Stimulated activated effector memory CD8-positive, alpha-beta T cell treated with anti-CD3 and anti-CD28 coated beads, Interleukin-12 subunit alpha, Interleukin-12 subunit beta, amount 100 ng/mL, for 72 hours (primary cell): ENCODE measurements around the gene TNKS2.
"Not testable (repeated sequence)": the region's sequence is repeated elsewhere in the genome, so short reads cannot be mapped to it uniquely, and the experiment has no call there.

ENCODE experiments used
- ATAC-seq: fragments of 150-1000 bp; cut with Tn5 transposase; 2 replicates; pipeline ENCODE4 v1.10.0; 2021
- DNase-seq, 2 donors: peaks; one replicate each; pipeline ENCODE4 v3.0.0; 2021 to 2022; ENCODE audit warnings: low spot score in 2 of 2
- H3K27ac Mint-ChIP-seq: one replicate; pipeline ENCODE4 v1.8.0; 2022; ENCODE audit warnings: mild to moderate bottlenecking, mixed read lengths
- H3K36me3 Mint-ChIP-seq: one replicate; pipeline ENCODE4 v1.8.0; 2022; ENCODE audit warnings: mild to moderate bottlenecking, mixed read lengths
- H3K4me1 Mint-ChIP-seq: one replicate; pipeline ENCODE4 v1.8.0; 2022; ENCODE audit warnings: mixed read lengths
- H3K4me3 Mint-ChIP-seq: one replicate; pipeline ENCODE4 v1.8.0; 2022; ENCODE audit warnings: mild to moderate bottlenecking, mixed read lengths
- H3K9me3 Mint-ChIP-seq: one replicate; pipeline ENCODE4 v1.8.0; 2022; ENCODE audit warnings: mixed read lengths

TNKS2 gene

DNA sequence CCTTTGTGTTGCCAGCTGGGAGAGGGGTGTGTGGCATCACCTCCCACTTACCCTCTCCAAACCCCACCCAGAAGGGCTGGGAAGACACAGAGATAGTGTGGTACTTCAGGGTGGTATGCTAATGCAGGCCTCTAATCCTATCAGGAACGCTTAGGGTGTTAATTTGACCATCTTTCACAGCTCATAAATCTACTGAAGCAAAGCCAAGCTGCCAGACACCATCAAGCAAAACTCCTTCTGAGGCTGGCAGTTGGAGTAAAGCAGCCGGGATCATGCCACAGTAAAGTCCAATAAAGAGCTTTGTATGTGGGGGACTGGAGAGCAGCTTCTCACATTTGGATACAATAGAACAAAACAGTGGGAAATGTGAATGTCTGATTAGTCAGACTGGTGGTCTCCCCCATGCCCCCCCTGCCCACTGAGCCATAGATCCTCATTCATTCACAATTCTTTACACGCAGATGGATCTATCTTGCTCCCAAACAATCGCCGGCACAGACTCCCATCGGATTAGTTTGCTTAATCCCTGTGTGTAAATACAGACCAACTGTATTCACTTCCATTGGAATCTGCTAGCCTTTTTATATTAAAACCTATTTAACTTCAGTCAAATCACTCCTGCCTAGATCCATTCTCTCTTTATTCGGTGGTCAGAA is 81.4 kb downstream of the TNKS2 start:
- Mint-ChIP-seq H3K36me3 (no peaks in the 10 kb centered on the region), H3K4me1 (no peaks in the 10 kb centered on the region), H3K27ac (no peak overlapping the region), H3K9me3 (peaks cover 4% of the 10 kb centered on the region), H3K4me3 (no peak overlapping the region)
- ATAC-seq (no peak), DNase-seq (no peak)

DNA sequence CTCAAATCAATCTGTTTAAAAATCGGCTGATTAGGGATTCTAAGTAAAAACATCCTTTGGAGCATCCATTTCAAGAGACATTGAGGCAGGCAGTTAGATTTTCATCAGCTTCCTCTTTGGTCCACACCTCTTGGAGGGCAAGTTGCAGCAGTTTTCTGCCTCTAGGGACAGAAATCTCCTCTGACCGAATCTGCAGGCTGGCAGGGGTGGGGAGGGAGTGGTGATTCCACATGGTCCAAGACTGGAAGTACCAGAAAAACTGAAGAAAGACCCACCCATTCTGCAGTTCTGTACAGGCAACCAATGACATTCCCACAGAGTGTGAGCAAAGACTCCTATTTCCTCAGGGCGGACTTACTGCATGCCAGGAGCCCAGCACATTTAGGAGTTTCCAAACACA is 82.1 kb downstream of the TNKS2 start:
- H3K9me3 Mint-ChIP-seq = peaks cover 4% of the 10 kb centered on the region
- no peaks in the 10 kb centered on the region for H3K36me3 Mint-ChIP-seq
- H3K27ac Mint-ChIP-seq = no peak overlapping the region
- H3K4me1 Mint-ChIP-seq = no peaks in the 10 kb centered on the region
- ATAC-seq = no peak
- H3K4me3 Mint-ChIP-seq = no peak overlapping the region
- no peak for DNase-seq

DNA sequence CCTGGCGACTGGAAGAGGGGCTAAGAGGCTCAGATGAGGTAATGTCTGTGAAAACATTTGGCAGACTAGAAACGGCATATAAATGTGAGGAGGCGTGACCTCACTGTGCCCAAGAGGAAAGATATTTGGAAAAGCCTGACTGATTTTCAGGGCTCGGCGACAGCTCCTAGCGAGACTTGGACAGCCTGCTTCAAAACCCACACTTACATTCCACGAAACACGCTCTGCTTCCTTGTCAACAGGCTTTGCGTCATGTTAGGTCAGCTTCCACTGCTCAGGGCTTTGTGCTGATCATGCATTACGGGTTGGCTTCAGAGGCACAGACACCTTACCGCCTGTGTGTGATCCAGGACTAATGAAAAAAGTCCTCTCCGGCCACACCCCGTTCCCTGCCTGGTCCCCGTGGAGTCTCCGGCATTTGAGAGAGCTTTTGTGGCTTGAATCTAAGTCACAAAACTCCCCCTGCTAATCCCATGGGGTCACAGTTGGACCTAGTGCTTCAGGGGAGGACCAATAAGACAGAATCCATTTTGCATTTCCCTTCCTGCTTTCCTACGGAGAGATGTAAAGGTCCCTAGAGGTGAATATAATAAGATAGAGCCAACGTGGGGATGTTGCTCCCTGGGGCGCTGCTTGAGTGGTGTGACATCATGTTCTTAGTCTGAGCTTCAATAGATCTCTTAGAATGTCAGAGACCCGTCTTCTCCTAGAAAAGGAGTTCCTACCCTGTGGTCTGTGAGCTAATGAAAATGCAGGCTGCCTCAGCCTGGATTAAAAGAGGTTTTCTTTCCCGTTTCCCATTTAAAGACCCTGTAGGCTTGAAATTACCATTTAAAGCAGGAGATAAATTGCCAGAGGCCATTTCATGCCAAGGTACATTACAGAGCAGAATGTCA is 85.6 kb downstream of the TNKS2 start:
- Mint-ChIP-seq H3K4me3 (no peak overlapping the region), H3K27ac (no peak overlapping the region), H3K4me1 (peaks cover 11% of the 10 kb centered on the region), H3K9me3 (peaks cover 4% of the 10 kb centered on the region), H3K36me3 (no peaks in the 10 kb centered on the region)
- ATAC-seq (no peak), DNase-seq (no peak)

DNA sequence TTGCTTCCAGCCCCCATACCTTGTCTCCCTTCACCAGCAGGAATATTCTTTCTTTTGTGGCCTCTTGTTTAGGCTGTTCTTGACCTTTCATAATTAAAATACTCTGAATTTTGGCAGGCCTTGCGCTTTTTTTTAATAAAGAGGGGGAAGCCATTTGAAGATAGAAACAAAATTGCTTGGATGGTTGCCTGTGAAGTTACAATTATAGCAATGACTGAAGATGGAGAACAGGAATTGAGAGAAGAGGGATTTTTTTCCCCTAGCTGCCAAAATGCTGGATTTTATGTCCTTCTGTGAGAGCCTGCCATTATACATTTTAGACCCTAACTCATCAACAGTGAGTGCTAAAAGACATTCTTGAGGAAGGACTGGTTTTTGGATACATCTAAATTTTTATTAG is 86.3 kb downstream of the TNKS2 start:
- Mint-ChIP-seq H3K4me1 (peaks cover 11% of the 10 kb centered on the region), H3K4me3 (no peak overlapping the region), H3K27ac (no peak overlapping the region), H3K36me3 (no peaks in the 10 kb centered on the region), H3K9me3 (peaks cover 4% of the 10 kb centered on the region)
- no peak for DNase-seq
- ATAC-seq = no peak

DNA sequence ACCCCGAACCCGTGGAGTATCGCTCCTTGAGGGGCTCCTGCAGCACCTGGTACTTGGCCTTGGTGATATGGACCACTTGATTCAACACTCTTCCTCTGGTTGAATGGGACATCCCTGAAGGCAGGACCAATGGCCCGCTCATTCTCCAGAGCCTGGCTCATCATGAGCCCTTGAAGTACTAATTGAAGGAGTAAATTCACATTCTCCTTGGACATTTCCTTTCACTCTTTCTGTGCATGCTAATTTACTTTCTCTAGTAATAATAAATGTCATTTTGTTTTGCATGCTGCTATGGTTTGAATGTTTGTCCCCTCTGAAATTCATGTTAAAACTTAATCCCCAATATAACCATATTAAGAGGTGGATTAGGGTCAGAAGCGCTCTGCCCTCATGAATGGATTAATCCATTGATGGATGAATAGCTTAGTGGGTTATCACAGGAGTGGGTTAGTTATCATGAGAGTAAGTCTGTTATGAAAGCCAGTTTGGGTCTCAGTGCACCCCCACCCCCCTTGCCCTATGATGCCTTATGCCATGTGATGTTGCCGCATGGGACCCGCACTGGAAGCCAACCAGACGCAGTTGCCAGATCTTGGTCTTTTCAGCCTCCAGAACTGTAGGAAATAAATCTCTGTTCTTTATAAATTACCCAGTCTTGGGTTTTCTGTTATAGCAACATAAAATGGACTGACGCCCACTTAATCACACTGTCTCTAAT is 87.3 kb downstream of the TNKS2 start:
- H3K4me3 Mint-ChIP-seq = no peak overlapping the region
- H3K4me1 Mint-ChIP-seq = peaks cover 11% of the 10 kb centered on the region
- no peak overlapping the region for H3K27ac Mint-ChIP-seq
- H3K9me3 Mint-ChIP-seq = peaks cover 4% of the 10 kb centered on the region
- ATAC-seq (no peak), DNase-seq (peak in 1 of 2 donors; percentile 39)
- H3K36me3 Mint-ChIP-seq = no peaks in the 10 kb centered on the region

DNA sequence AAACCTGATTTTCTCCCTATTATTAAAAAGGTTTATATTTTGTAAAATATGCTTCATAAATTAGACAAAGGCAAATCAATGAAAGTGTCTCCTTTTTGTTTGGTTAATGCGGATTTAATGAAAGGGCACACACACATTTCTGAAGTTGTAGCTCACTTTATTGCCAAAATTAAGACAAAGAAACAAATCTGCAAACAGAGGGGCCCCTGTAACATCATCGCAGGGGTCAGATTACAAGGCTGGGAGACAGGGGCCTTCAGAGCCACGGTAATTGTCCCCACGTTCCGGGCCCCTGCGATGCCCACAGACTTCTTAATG is 88.7 kb downstream of the TNKS2 start:
- no peak for DNase-seq
- Mint-ChIP-seq H3K27ac (no peak overlapping the region), H3K4me3 (peak overlapping the region; percentile 88), H3K4me1 (peaks cover 11% of the 10 kb centered on the region), H3K9me3 (no peaks in the 10 kb centered on the region), H3K36me3 (no peaks in the 10 kb centered on the region)
- no peak for ATAC-seq

DNA sequence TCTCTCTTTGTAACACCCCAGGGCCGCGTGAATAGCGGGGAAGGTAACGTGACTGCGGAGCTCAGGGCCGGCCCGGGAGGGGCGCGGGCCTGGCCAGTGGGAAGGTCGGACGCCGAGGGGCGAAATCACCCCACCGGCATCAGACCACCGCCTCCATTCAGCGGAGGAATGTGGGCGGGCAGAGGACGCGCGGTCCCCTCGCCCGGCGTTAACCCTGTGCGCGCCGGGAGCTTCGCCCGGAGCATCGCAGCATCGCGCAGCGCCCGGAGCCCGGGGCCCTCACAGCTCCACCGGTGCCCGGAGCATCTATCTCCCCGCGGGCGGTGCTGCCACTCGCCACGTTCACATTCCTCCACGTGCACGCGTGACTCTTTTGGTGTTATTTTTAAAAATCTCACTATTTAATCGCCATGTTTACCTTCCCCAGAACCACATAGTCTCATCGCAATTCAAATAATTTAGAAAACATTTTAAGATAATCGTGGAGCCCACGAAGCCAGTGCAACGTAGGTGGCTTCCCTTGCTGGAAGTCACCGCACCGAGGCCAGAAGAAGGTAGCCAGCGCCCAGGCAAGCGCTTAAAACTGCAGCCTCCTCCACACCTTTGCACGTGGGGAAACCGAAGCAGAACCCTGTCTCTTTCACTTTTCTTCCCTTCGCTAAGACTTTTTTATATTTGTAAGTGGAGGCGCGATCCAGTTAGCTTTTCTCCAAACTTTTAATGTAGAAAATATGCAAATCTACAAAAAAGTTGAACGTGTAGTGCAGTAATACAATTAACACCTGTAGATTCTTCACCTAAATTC is 89.2 kb downstream of the TNKS2 start:
- Mint-ChIP-seq H3K9me3 (no peaks in the 10 kb centered on the region), H3K4me1 (peaks cover 11% of the 10 kb centered on the region), H3K27ac (no peak overlapping the region), H3K4me3 (peak overlapping the region; percentile 88), H3K36me3 (no peaks in the 10 kb centered on the region)
- peak in 1 of 2 donors; percentile 55 for DNase-seq
- peak; percentile 77 for ATAC-seq

DNA sequence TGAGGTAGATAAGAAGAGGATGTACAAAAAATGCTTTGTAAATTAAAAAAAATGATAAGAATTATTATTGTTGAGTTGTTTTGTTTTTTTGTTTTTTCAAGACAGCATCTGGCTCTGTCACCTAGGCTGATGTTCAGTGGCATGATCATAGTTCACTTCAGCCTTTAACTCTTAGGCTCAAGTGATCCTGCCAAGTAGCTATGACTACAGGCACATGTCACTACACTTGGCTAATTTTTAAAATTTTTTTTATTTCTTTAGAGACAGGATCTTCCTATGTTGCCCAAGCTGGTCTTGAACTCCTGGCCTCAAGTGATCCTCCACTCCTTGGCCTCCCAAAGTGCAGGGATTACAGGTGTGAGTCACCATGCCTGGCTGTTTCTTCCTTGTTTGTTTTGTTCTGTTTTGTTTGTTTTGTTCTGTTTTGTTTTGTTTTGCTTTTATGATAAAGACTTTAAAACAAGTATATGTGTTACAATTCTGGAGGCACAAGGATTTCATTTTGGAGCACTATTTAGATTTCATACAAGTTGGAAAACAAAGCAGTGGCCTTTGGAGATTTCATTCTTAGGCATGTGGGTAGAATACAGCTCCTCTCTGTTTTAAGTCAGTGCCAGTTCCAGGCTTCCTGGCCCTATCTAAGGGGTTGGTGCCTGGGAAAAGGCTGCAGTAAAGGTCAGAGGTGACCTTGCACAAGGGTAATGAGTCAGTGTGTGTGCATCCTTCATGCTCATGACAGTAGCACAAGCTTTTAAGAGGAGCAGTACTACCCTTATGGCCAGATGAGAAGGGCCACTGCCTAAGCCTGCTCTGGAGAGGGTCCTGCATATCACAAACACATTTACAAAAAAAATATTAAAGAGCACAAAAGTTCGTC is 93.1 kb downstream of the TNKS2 start:
- ATAC-seq = no peak
- H3K27ac Mint-ChIP-seq = no peak overlapping the region
- DNase-seq = peak in 1 of 2 donors; percentile 33

DNA sequence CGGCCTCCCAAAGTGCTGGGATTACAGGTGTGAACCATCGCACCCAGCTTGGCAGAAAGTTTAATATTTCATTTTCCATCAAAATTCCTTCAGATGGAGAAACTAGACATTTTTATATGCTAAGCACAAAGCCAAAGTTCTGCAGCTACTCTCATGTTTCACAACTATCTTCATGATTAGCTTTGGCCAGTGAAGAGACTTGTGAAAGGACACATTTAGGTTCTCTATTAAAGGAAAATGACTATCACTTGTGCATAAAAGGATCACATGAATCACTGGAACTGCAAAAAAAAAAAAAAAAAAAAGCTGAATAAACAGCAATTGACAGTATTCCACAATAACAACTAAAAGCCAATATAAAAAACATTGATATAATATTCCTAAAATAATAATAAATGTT is 94.8 kb downstream of the TNKS2 start:
- H3K27ac Mint-ChIP-seq = no peak overlapping the region

More for the DNA sequence above, 93.1 kb downstream of the TNKS2 start:
- H3K36me3 Mint-ChIP-seq = no peaks in the 10 kb centered on the region
- no peak overlapping the region for H3K4me3 Mint-ChIP-seq
- H3K9me3 Mint-ChIP-seq = no peaks in the 10 kb centered on the region
- H3K4me1 Mint-ChIP-seq = peaks cover 11% of the 10 kb centered on the region

DNA sequence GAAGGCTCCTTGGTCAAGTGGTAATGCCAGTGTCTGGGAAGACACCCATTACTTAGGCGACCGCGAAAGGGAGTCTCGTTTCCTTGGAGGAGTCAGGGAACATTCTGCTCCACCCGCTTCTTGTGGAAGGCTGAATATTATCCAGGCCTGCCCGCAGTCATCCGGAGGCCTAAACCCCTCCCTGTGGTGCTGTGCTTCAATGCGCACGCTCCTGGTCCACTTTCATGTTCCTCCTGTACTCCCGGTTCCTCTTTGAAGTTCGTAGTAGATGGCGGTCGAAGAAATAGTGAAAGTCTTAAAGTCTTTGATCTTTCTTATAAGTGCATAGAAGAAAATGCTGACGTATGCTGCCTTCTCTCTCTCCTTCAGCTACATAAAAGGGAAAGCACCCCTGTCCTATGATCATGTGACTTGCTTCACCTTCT is 96.0 kb downstream of the TNKS2 start:
- ATAC-seq, H3K4me1 Mint-ChIP-seq, H3K27ac Mint-ChIP-seq, H3K9me3 Mint-ChIP-seq, H3K36me3 Mint-ChIP-seq, H3K4me3 Mint-ChIP-seq: not testable (repeated sequence)
- DNase-seq = peak in 1 of 2 donors; percentile 44

More for the DNA sequence above, 94.8 kb downstream of the TNKS2 start:
- Mint-ChIP-seq H3K4me3 (no peak overlapping the region), H3K36me3 (no peaks in the 10 kb centered on the region), H3K9me3 (no peaks in the 10 kb centered on the region), H3K4me1 (peaks cover under 1% of the 10 kb centered on the region)
- ATAC-seq = no peak
- no peak for DNase-seq

DNA sequence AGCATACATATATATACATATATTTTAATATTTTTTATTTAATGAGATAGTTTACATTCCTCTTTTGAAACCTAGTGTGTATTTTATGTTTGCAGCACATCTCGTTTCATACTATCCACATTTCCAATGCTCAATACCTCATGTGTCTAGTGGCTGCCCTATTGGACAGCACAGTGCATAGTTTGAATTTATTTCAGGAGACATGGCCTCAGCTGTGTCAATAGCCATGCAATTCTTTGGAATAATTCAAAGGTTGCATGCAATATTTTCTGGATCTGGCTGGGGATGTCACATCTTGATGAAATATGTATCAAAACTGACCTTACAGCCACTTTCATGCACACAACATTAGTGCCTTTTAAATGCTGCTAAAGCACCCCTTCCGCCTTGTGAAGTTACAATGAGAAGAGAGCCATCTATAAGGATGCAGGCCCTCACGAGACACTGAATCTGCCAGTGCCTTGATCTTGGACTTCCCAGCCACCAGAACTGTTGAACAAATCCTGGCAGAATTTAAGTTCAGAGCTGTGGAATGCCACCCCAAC is 98.1 kb downstream of the TNKS2 start:
- Mint-ChIP-seq H3K36me3 (no peaks in the 10 kb centered on the region), H3K27ac (no peak overlapping the region), H3K4me1 (peaks cover 4% of the 10 kb centered on the region), H3K4me3 (no peak overlapping the region), H3K9me3 (no peaks in the 10 kb centered on the region)
- no peak for ATAC-seq
- no peak for DNase-seq

DNA sequence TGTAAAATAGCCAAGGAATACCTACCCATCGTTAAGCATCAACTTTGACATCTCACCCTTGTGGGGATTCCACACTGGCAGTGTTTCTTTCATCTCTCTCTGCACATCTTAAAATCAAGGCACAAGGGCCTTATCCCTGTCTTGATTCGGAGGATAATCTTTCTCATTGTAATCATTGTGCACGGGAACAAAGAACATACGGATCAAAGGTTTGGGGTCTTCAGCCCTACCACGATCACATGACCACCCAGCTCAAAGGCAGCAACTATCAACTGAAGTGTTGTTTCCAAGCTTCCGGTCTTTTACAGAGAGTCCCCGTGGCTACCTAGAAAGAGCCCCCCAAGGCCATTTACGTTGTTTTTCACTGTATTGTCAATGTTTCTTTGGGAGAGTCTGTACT is 99.2 kb downstream of the TNKS2 start:
- Mint-ChIP-seq H3K36me3 (no peaks in the 10 kb centered on the region), H3K4me1 (peaks cover 16% of the 10 kb centered on the region), H3K4me3 (no peak overlapping the region), H3K9me3 (no peaks in the 10 kb centered on the region), H3K27ac (no peak overlapping the region)
- no peak for DNase-seq
- no peak for ATAC-seq

DNA sequence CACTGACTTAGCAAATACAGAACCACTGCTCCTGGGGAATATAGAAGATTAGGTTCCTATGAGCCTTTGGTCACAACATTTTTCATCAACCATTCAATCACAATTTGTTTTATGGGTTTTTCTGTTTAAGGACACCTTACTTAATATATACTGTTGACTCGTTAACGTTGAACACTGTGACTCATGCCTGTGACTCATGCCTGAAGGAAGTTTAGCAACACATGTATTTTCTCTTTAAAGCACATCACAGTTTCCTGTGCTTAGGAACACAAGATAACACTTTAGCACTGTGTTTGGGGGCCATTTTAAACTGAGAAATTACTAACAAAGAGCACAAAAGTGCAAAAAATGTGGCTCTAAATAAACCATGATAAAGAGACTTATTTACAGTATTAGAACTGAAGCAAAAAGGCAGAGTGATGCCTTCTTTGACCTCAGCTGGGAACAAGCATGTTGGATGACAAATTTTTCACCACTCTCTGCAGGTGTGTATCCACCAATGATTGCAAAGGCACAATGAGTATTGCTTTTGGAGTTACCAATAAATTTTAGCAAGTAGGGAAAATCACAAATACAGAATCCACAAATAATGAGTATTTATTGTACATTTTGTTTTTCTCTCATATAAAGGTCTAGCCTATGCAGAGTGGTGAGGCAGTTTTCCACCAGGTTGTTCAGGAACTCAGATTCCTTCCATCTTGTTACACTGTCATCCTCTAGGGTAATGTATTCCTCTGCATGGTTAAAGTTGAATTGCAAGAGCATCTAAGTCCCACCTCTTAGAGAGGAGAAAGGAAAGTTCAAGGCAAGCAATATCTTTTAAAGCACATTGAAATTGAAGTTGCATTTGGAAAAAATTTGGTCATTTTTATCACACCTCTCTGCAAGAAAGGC is 103.8 kb downstream of the TNKS2 start:
- Mint-ChIP-seq H3K27ac (peak overlapping the region; percentile 75), H3K9me3 (no peaks in the 10 kb centered on the region), H3K36me3 (no peaks in the 10 kb centered on the region), H3K4me1 (peaks cover 25% of the 10 kb centered on the region), H3K4me3 (peak overlapping the region; percentile 34)
- DNase-seq (peak; percentile 17 to 67), ATAC-seq (peak; percentile 100)
